HUES48 (cell line): ENCODE results near the gene PICK1.

Source experiments
- H3K27ac ChIP-seq: one replicate; pipeline ENCODE4 v1.7.0; 2013; ENCODE audit warnings: low read depth, low read length, inconsistent platforms
- H3K27me3 ChIP-seq: 2 replicates; pipeline ENCODE4 v1.6.1; 2013; ENCODE audit warnings: mild to moderate bottlenecking, low read length; ENCODE audit not compliant: control insufficient read depth, insufficient read depth
- H3K36me3 ChIP-seq: 2 replicates; pipeline ENCODE4 v1.6.1; 2013; ENCODE audit warnings: low read length; ENCODE audit not compliant: control insufficient read depth, insufficient read depth
- H3K4me1 ChIP-seq: 2 replicates; pipeline ENCODE4 v1.6.1; 2013; ENCODE audit warnings: mild to moderate bottlenecking, low read length; ENCODE audit not compliant: control insufficient read depth, insufficient read depth
- H3K4me3 ChIP-seq: 2 replicates; pipeline ENCODE4 v1.5.1; 2013; ENCODE audit warnings: mild to moderate bottlenecking, low read depth, low read length
- H3K9ac ChIP-seq: 2 replicates; pipeline ENCODE4 v1.6.1; 2013; ENCODE audit warnings: mild to moderate bottlenecking, low read depth, low read length, moderate library complexity
- H3K9me3 ChIP-seq: 2 replicates; pipeline ENCODE4 v1.6.1; 2013; ENCODE audit warnings: low read length; ENCODE audit not compliant: control insufficient read depth, insufficient read depth

Gene PICK1

GRCh38 chr22:38066381-38067027, 9.3 kb downstream of the PICK1 start:
- Histone ChIP-seq H3K36me3 (peaks cover 61% of the 10 kb centered on the region), H3K27ac (no peak overlapping the region), H3K27me3 (no peaks in the 10 kb centered on the region), H3K9ac (no peak overlapping the region), H3K9me3 (no peaks in the 10 kb centered on the region), H3K4me3 (no peak overlapping the region), H3K4me1 (no peaks in the 10 kb centered on the region)

DNA sequence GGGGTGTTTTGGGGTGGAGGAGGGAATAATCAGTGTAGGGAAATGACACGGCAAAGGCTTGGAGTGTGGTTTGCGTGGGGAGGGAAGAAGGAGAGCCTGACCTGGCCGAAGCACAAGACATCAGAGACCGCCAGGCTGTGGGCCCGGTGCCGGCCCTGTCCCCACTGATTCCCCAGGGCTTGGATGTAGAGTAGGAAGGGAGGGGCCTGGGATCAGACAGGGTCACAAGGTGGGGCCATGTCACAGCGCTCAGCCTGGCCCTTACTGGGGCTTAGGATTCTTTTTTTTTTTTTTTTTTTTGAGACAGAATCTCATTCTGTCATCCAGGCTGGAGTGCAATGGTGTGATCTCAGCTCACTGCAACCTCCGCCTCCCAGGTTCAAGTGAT, 9.8 kb downstream of the PICK1 start:
- Histone ChIP-seq H3K4me3 (no peak overlapping the region), H3K9me3 (no peaks in the 10 kb centered on the region), H3K9ac (no peak overlapping the region), H3K27ac (no peak overlapping the region), H3K27me3 (no peaks in the 10 kb centered on the region), H3K36me3 (peaks cover 63% of the 10 kb centered on the region), H3K4me1 (no peaks in the 10 kb centered on the region)

- H3K27me3 ChIP-seq = no peaks in the 10 kb centered on the region
- H3K9me3 ChIP-seq = no peaks in the 10 kb centered on the region
- no peak overlapping the region for H3K27ac ChIP-seq
- H3K4me3 ChIP-seq = no peak overlapping the region
- no peak overlapping the region for H3K9ac ChIP-seq
- H3K4me1 ChIP-seq = no peaks in the 10 kb centered on the region
- peaks cover 72% of the 10 kb centered on the region for H3K36me3 ChIP-seq
These were observed 10.7 kb downstream of the PICK1 start for GRCh38 chr22:38067761-38068360.

GRCh38 chr22:38068641-38069371, 11.6 kb downstream of the PICK1 start:
- Histone ChIP-seq H3K36me3 (peaks cover 74% of the 10 kb centered on the region), H3K4me1 (no peaks in the 10 kb centered on the region), H3K27ac (no peak overlapping the region)

DNA sequence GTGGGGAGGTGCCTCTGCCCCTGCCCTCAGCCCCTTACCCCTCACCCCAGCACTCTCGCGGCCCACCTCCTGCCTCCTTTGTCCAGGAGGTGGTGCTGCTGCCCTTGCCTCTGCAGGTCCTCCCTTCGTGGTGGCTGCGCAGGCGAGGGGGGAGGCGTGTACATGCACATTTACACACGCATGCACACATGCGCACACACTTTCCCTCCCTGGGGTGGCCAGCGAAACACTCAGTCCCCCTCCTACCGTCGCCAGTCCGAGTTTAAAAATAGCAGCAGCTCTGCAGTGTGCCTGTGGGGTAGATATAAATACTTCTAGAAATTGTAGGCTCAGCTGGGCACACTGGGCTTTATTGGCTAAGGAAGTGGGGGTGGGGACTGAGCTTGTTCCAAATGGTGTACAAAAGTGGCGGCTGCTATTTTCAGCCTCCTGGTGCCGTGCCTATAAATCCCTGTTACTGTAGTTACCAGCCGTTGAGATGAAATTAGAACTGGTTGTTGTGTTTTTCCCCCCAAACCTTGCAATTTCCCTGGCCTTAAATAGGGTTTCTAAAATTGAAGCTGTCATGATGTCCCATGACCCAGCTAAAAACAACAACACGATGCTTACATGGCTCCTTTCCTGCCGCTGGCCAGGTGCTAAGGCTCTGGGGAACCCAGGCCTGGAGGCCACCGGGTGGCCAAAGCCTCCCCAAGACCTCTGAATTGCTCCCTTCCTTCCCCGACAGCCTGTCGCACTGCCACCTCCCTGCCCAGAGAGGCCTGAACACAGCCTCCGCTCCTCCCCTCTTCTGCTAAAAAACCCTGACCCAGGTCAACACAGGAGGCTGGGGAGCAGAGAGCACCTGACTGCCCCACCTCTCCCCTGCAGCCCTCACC, 12.4 kb downstream of the PICK1 start:
- Histone ChIP-seq H3K27me3 (no peaks in the 10 kb centered on the region), H3K4me1 (no peaks in the 10 kb centered on the region), H3K9ac (no peak overlapping the region), H3K27ac (no peak overlapping the region), H3K36me3 (peaks cover 70% of the 10 kb centered on the region), H3K9me3 (no peaks in the 10 kb centered on the region), H3K4me3 (no peak overlapping the region)

More at GRCh38 chr22:38068641-38069371, 11.6 kb downstream of the PICK1 start:
- H3K4me3 ChIP-seq = no peak overlapping the region
- H3K9me3 ChIP-seq = no peaks in the 10 kb centered on the region
- H3K9ac ChIP-seq = no peak overlapping the region
- H3K27me3 ChIP-seq = no peaks in the 10 kb centered on the region

GRCh38 chr22:38070250-38070921, 13.2 kb downstream of the PICK1 start:
- H3K9me3 ChIP-seq = no peaks in the 10 kb centered on the region
- no peaks in the 10 kb centered on the region for H3K27me3 ChIP-seq
- H3K27ac ChIP-seq = no peak overlapping the region
- peaks cover 67% of the 10 kb centered on the region for H3K36me3 ChIP-seq
- H3K4me1 ChIP-seq = no peaks in the 10 kb centered on the region
- no peak overlapping the region for H3K4me3 ChIP-seq
- no peak overlapping the region for H3K9ac ChIP-seq

DNA sequence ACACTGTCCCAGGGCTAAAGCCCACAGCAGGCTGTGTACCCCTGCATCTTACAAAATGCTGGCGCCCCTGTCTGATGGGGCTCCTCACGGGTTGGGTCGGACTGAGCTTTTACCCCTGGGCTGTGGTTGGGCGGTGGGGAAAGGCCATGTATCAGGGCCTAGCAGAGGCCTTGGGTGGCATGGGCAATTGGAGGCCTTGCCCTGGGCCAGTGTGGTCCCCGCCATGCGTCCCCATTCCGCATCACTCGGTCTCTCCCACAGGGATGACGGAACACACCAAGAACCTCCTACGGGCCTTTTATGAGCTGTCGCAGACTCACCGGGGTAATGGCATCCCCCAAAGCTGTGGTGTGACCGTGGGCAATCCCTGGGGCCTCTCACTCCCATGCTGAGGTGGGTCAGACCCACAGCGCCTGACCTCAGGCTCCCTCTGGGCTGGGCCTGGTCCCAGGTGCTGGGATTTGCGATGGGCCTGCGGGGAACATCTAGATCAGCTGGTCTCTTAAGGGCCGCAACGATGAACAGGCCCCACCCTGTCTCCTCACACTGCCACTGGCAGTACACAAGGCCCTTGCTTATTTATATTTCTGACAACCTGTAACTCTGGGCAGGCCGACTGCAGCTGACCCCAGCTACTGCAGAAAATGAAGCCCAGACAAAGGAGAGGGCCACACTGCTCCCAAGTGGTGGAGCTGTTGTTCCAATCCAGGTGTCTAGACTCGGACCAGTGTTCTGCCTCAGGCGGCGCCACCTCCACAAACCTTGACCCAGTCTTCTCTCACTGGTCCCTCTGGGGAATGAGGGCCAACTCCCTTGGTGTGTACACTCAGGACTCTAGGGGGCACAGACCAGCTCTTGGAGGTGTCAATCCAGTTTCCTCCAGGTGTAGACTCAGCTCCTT, 14.5 kb downstream of the PICK1 start:
- Histone ChIP-seq H3K36me3 (peaks cover 56% of the 10 kb centered on the region), H3K27me3 (no peaks in the 10 kb centered on the region), H3K9ac (no peak overlapping the region), H3K4me1 (no peaks in the 10 kb centered on the region), H3K4me3 (no peak overlapping the region), H3K9me3 (no peaks in the 10 kb centered on the region), H3K27ac (no peak overlapping the region)

DNA sequence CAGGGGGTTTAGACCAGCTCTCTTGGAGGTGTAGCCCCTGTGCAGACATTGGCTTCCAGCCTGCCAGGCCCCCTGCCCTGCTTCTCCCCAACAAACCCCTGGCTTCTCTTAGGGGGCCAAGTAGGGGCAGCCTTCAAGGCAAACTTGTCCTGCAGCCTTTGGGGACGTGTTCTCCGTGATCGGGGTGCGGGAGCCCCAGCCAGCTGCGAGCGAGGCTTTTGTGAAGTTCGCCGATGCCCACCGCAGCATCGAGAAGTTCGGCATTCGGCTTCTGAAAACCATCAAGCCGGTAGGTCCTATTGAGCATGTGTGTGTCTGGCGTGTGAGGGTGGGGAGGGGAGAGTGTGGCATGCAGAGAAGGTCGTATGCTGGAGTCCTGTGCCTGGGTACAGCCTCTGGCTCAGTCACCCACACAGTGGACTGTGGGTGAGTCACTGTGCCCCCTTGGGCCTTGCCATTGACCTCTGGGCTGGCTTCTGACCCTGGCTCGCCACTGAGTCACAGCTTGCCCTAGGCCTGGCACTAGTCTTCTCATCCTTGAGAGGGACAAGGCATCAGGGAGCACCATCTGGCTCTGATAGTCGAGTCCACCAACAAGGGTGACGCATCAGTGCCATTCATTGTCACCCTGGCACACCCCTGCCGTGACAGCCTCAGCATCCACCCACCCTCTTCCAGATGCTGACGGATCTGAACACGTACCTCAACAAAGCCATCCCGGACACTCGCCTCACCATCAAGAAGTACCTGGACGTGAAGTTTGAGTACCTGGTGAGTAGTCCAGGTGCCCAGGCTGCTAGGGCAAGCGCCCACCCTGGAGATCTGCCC, 15.3 kb downstream of the PICK1 start:
- no peaks in the 10 kb centered on the region for H3K4me1 ChIP-seq
- H3K9me3 ChIP-seq = no peaks in the 10 kb centered on the region
- H3K36me3 ChIP-seq = peaks cover 52% of the 10 kb centered on the region
- H3K27me3 ChIP-seq = no peaks in the 10 kb centered on the region
- H3K27ac ChIP-seq = no peak overlapping the region
- H3K4me3 ChIP-seq = no peak overlapping the region
- no peak overlapping the region for H3K9ac ChIP-seq
